B cell (primary cell): ENCODE results near the gene ASMT. TPM values are rescaled to one million over a fixed set of nuclear protein-coding genes. Genes with fewer than 3 reads are reported as not detected.
"Not testable (repeated sequence)": the region's sequence is repeated elsewhere in the genome, so short reads cannot be mapped to it uniquely, and the experiment has no call there.

ENCODE experiments used
- ATAC-seq: fragments of 200-7000 bp; cut with Tn5 transposase; one replicate; pipeline ENCODE4 v1.10.0; 2021; ENCODE audit warnings: low read depth, mild to moderate bottlenecking, moderate number of reproducible peaks, moderate library complexity
- CTCF ChIA-PET: fragments of 350-600 bp; sonication (Branson Sonifier 250); formaldehyde crosslinking; loops from one replicate; lab custom pipeline; 2021; ENCODE audit warnings: antibody characterized with exemption, inconsistent platforms; lab: Charles Lee
- POLR2A ChIA-PET: fragments of 350-600 bp; sonication (Branson Sonifier 250); formaldehyde crosslinking; loops from one replicate; lab custom pipeline; 2021; ENCODE audit warnings: antibody characterized with exemption; lab: Charles Lee
- DNase-seq: peaks from one replicate; pipeline ENCODE4 v3.0.0; 2013
- H2AFZ ChIP-seq: 2 replicates; pipeline ENCODE4 v1.6.1; 2012; ENCODE audit warnings: mild to moderate bottlenecking, low read depth, low read length; ENCODE audit not compliant: insufficient read depth, poor library complexity, severe bottlenecking
- H3K27ac ChIP-seq, 2 donors: 1 replicate in 1 of 2; 2 replicates in 1 of 2; pipeline ENCODE4 v1.5.1; 2012 to 2013; ENCODE audit warnings: low read length in 2 of 2, mild to moderate bottlenecking in 2 of 2, moderate library complexity in 1 of 2
- H3K27me3 ChIP-seq, 4 experiments: fragments of 200-600 bp in 1 of 4; sonication (generic) in 1 of 4; replicated peaks in 1 of 4; 1 replicate in 2 of 4; 2 replicates in 2 of 4; pipeline versions ENCODE4 v1.6.1 to v1.7.0; 2013 to 2016; ENCODE audit warnings: low read length in 3 of 4, mild to moderate bottlenecking in 2 of 4, mixed read lengths in 1 of 4, moderate library complexity in 1 of 4; ENCODE audit not compliant: insufficient read depth in 4 of 4, control insufficient read depth in 3 of 4; ENCODE audit errors: control extremely low read depth in 1 of 4
- H3K36me3 ChIP-seq, 2 experiments: replicated peaks in 1 of 2; 1 replicate in 1 of 2; 2 replicates in 1 of 2; pipeline versions ENCODE4 v1.6.1 to v1.7.1; 2013; ENCODE audit warnings: low read length in 1 of 2; ENCODE audit not compliant: insufficient read depth in 2 of 2, control insufficient read depth in 1 of 2; ENCODE audit errors: control extremely low read depth in 1 of 2, extremely low read depth in 1 of 2
- H3K4me1 ChIP-seq, 2 donors: fragments of 200-600 bp in 1 of 2; sonication (generic) in 1 of 2; 1 replicate in 1 of 2; 2 replicates in 1 of 2; pipeline versions ENCODE4 v1.5.1 to v1.6.1; 2013 to 2017; ENCODE audit warnings: low read length in 2 of 2; ENCODE audit not compliant: control insufficient read depth in 2 of 2, insufficient read depth in 2 of 2
- H3K4me2 ChIP-seq: replicated peaks from 2 replicates; pipeline ENCODE3; 2012; ENCODE audit warnings: mild to moderate bottlenecking, low read depth, low read length; ENCODE audit not compliant: poor library complexity, severe bottlenecking
- H3K4me3 ChIP-seq, 5 experiments: fragments of 200-600 bp in 1 of 5; sonication (generic) in 1 of 5; 1 replicate in 3 of 5; 2 replicates in 2 of 5; pipeline versions ENCODE4 v1.5.1 to v1.7.0; 2011 to 2016; ENCODE audit warnings: low read length in 4 of 5, mild to moderate bottlenecking in 4 of 5, low read depth in 2 of 5, control low read depth in 1 of 5, moderate library complexity in 1 of 5; ENCODE audit not compliant: insufficient read depth in 1 of 5; ENCODE audit errors: control extremely low read depth in 1 of 5, extremely low read depth in 1 of 5
- H3K79me2 ChIP-seq: fragments of 200-600 bp; sonication (generic); one replicate; pipeline ENCODE4 v1.6.0; 2016; ENCODE audit warnings: low read length; ENCODE audit not compliant: control insufficient read depth, insufficient read depth
- H3K9ac ChIP-seq: fragments of 200-600 bp; sonication (generic); 2 replicates; pipeline ENCODE4 v1.6.1; 2017; ENCODE audit warnings: mild to moderate bottlenecking, low read length, moderate library complexity
- H3K9me3 ChIP-seq, 3 donors: one replicate each; pipeline versions ENCODE4 v1.6.1 to v1.7.1; 2013; ENCODE audit warnings: low read length in 2 of 3; ENCODE audit not compliant: control insufficient read depth in 2 of 3, insufficient read depth in 1 of 3; ENCODE audit errors: control extremely low read depth in 1 of 3
- H4K20me1 ChIP-seq: 2 replicates; pipeline ENCODE4 v1.6.0; 2012; ENCODE audit warnings: mild to moderate bottlenecking, low read length; ENCODE audit not compliant: insufficient read depth, control insufficient read depth, poor library complexity, severe bottlenecking
- H3K27ac Mint-ChIP-seq: one replicate; pipeline ENCODE4 v1.8.0; 2021; ENCODE audit warnings: mixed read lengths
- H3K27me3 Mint-ChIP-seq: one replicate; pipeline ENCODE4 v1.8.0; 2021; ENCODE audit warnings: mixed read lengths
- H3K4me1 Mint-ChIP-seq: one replicate; pipeline ENCODE4 v1.8.0; 2021; ENCODE audit warnings: mixed read lengths
- H3K4me3 Mint-ChIP-seq: one replicate; pipeline ENCODE4 v1.8.0; 2021; ENCODE audit warnings: mixed read lengths
- H3K9me3 Mint-ChIP-seq: one replicate; pipeline ENCODE4 v1.8.0; 2022; ENCODE audit warnings: mixed read lengths; ENCODE audit not compliant: insufficient read depth
- CTCF ChIP-seq: fragments of 200-600 bp; IDR thresholded peaks from one replicate; pipeline ENCODE4 v1.8.0; 2022; ENCODE audit warnings: antibody characterized with exemption, mild to moderate bottlenecking
- EZH2 ChIP-seq: IDR thresholded peaks from 2 replicates; pipeline ENCODE4 v1.6.1; 2012; ENCODE audit warnings: borderline replicate concordance, low read depth, mild to moderate bottlenecking, moderate library complexity, low read length; ENCODE audit not compliant: insufficient read depth, poor library complexity, severe bottlenecking
- WGBS: methylation state at CpG from one replicate; pipeline ENCODE4 v1.1.5; 2013; ENCODE audit warnings: missing lambda C conversion rate; ENCODE audit not compliant: insufficient coverage; 5-methylcytosine and 5-hydroxymethylcytosine counted together
- intact Hi-C: fragments of 100-400 bp; cut with micrococcal nuclease; formaldehyde crosslinking; loops from one replicate; pipeline ENCODE4 v1.10.0; 2022
- polyA plus RNA-seq: library from polyadenylated mRNA; depleted of rRNA; stranded (reverse); fragments of >200 nt; gene quantifications from 2 replicates; pipeline ENCODE4 v1.2.3, GENCODE V29; 2012
- total RNA-seq, 2 donors: library from RNA; stranded (reverse); fragments of 120-200 nt in 1 of 2; gene quantifications; 1 replicate in 1 of 2; 2 replicates in 1 of 2; pipeline versions ENCODE4 v1.2.3 to v1.2.4, GENCODE V29; 2013 to 2022

Gene ASMT
- total and polyA plus RNA-seq, 2 donors (not counting 1 experiment from before 2014, with no cell fraction given) = 0.63 TPM; not detected in 1

GRCh38 chrX:1649621-1650020 lies 34.8 kb downstream of the ASMT start:
- ATAC-seq (no peak), DNase-seq (no peak)
- POLR2A ChIA-PET = no interaction called here
- H3K9me3 Mint-ChIP-seq = no peaks in the 10 kb centered on the region
- no peak overlapping the region for H3K4me2 ChIP-seq
- peaks cover 10% of the 10 kb centered on the region for H3K4me1 Mint-ChIP-seq
- H3K79me2 ChIP-seq = no peaks in the 10 kb centered on the region
- H3K36me3 ChIP-seq = no peaks in the 10 kb centered on the region
- H2AFZ ChIP-seq = no peak overlapping the region
- no peak overlapping the region for H3K27ac ChIP-seq
- no peak overlapping the region for H3K9ac ChIP-seq
- no peak overlapping the region for H3K4me3 Mint-ChIP-seq
- H3K27me3 Mint-ChIP-seq = peaks cover 8% of the 10 kb centered on the region
- peaks cover 0 to 16% (median 9%) of the 10 kb centered on the region in 3 donors for H3K9me3 ChIP-seq
- H3K4me3 ChIP-seq = no peak overlapping the region
- intact Hi-C loops = loop anchor here (5.0 kb wide), 3 partner anchors 42 to 958 kb away; no protein-coding TSS in a partner anchor
- H4K20me1 ChIP-seq = no peaks in the 10 kb centered on the region
- peaks cover 0 to 13% (median 2%) of the 10 kb centered on the region in 4 experiments for H3K27me3 ChIP-seq
- WGBS = 54% methylated on average over 3 of the region's 8 CpGs
- TF ChIP-seq EZH2 (no peak), CTCF (no peak)
- no peak overlapping the region for H3K27ac Mint-ChIP-seq
- H3K4me1 ChIP-seq = peaks cover 0 to 7% of the 10 kb centered on the region in 2 donors
- CTCF ChIA-PET = no interaction called here

GRCh38 chrX:1652011-1652811 lies 37.4 kb downstream of the ASMT start:
- H3K79me2 ChIP-seq, H2AFZ ChIP-seq, H3K9ac ChIP-seq, H3K9me3 ChIP-seq, H3K27me3 ChIP-seq, H3K9me3 Mint-ChIP-seq, H3K36me3 ChIP-seq, POLR2A ChIA-PET, H4K20me1 ChIP-seq, CTCF ChIA-PET, H3K27me3 Mint-ChIP-seq, H3K4me3 ChIP-seq, H3K4me3 Mint-ChIP-seq, H3K27ac ChIP-seq, H3K4me2 ChIP-seq: not testable (repeated sequence)
- peak; percentile 91 for DNase-seq
- H3K27ac Mint-ChIP-seq = peak overlapping the region; percentile 81
- peak; percentile 86 for ATAC-seq
- intact Hi-C loops = loop anchor here (1.0 to 5.0 kb wide), 3 partner anchors 405 to 975 kb away; no protein-coding TSS in a partner anchor
- peaks cover 2 to 11% of the 10 kb centered on the region in 2 donors for H3K4me1 ChIP-seq
- H3K4me1 Mint-ChIP-seq = peaks cover 13% of the 10 kb centered on the region
- WGBS = 58% methylated on average over 19 of the region's 25 CpGs
- peak; percentile 84 for TF ChIP-seq CTCF
